SK-MEL-5 (cell line): ENCODE data around the gene SPINT1. TPM values are rescaled to one million over a fixed set of nuclear protein-coding genes. Genes with fewer than 3 reads are reported as not detected.
"Not testable (repeated sequence)": the region's sequence is repeated elsewhere in the genome, so short reads cannot be mapped to it uniquely, and the experiment has no call there.

Experiments
- DNase-seq: peaks from one replicate; pipeline ENCODE4 v3.0.0-alpha.2; 2016; ENCODE audit warnings: low read depth, low spot score
- in situ Hi-C: cut with HindIII; loops from 2 replicates; pipeline ENCODE4 v1.10.0; 2016; ENCODE audit warnings: low sequenced_read_pairs, high pct_unique_total_duplicates, low pct_unique_long_range_greater_than_20kb
- total RNA-seq: library from RNA; depleted of rRNA; stranded (reverse); fragments of >200 nt; shearing (Covaris generic); gene quantifications from 2 replicates; pipeline ENCODE4 v1.2.3, GENCODE V29; 2014

SPINT1 gene
- total RNA-seq, 1 experiment from 2014 or later, result 0.32 TPM

GRCh38 chr15:40852529-40852928, 8.7 kb downstream of the SPINT1 start:
- DNase-seq, result no peak
- in situ Hi-C loops, result no loop called here

- DNase-seq, result no peak
- in situ Hi-C loops, result no loop called here
Measured at GRCh38 chr15:40853241-40853890, 9.5 kb downstream of the SPINT1 start.

- no peak for DNase-seq
- in situ Hi-C loops, result no loop called here
Measured at GRCh38 chr15:40854161-40854560, 10.3 kb downstream of the SPINT1 start.

- DNase-seq, result no peak
- in situ Hi-C loops, result no loop called here
Measured at GRCh38 chr15:40855706-40856234, 11.9 kb downstream of the SPINT1 start.

GRCh38 chr15:40856746-40857145, 12.9 kb downstream of the SPINT1 start:
- in situ Hi-C loops, result no loop called here

GRCh38 chr15:40857601-40858341, 13.9 kb downstream of the SPINT1 start:
- in situ Hi-C loops, result no loop called here
- peak; percentile 82 for DNase-seq

More at GRCh38 chr15:40856746-40857145, 12.9 kb downstream of the SPINT1 start:
- DNase-seq, result no peak

- in situ Hi-C loops, result no loop called here
- no peak for DNase-seq
Measured at GRCh38 chr15:40858706-40859105, 14.9 kb downstream of the SPINT1 start.

GRCh38 chr15:40859206-40859851, 15.5 kb downstream of the SPINT1 start:
- in situ Hi-C loops, result no loop called here
- peak; percentile 85 for DNase-seq

GRCh38 chr15:40861147-40861546, 17.3 kb downstream of the SPINT1 start:
- in situ Hi-C loops, DNase-seq: not testable (repeated sequence)

- no peak for DNase-seq
- in situ Hi-C loops, result no loop called here
Measured at GRCh38 chr15:40863660-40864270, 19.9 kb downstream of the SPINT1 start.

GRCh38 chr15:40867199-40867598, 23.4 kb downstream of the SPINT1 start:
- DNase-seq, result no peak
- in situ Hi-C loops, result no loop called here

- DNase-seq, result no peak
- in situ Hi-C loops, result no loop called here
Measured at GRCh38 chr15:40869686-40870085, 25.8 kb downstream of the SPINT1 start.

- in situ Hi-C loops, result no loop called here
- no peak for DNase-seq
Measured at GRCh38 chr15:40870716-40871115, 26.9 kb downstream of the SPINT1 start.

- in situ Hi-C loops, result no loop called here
- no peak for DNase-seq
Measured at GRCh38 chr15:40871749-40872617, 28.1 kb downstream of the SPINT1 start.

- in situ Hi-C loops, result no loop called here
- DNase-seq, result no peak
Measured at GRCh38 chr15:40872791-40873693, 29.2 kb downstream of the SPINT1 start.
